ENCODE data around the gene VWA8. TPM values are rescaled to one million over a fixed set of nuclear protein-coding genes. Genes with fewer than 3 reads are reported as not detected.
"Not testable (repeated sequence)": the region's sequence is repeated elsewhere in the genome, so short reads cannot be mapped to it uniquely, and the experiment has no call there.

VWA8 gene
- total RNA-seq, 4 donors from 2014 or later, result 12.0 to 34.0 (median 16.6) TPM

DNA sequence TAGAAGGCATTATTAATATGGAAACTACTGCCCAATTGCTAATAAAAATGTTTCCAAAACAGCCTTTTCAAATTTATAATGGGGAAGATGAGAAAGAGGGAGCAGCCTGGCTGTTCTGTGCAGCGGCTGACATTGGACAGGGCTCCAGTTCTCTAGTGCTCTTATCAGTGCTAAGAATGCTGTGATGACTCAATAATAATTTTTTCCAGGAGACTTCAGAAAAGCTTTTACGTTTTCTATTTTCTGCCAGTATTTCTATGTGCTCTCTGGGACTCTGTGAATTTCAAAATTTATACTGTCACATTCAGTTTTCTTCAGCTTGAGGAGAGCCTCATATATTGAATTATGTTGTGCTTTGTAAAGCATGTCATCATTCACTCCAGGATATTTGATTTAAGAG lies 209.6 kb downstream of the VWA8 start:
- TF ChIP-seq EP300 (IDR thresholded peaks at IDR 0.05) (no peak), POLR2AphosphoS5 (IDR thresholded peaks at IDR 0.05) (no peak), POLR2A (IDR thresholded peaks at IDR 0.05) (no peak)
- TF ChIP-seq, protein P1, sequence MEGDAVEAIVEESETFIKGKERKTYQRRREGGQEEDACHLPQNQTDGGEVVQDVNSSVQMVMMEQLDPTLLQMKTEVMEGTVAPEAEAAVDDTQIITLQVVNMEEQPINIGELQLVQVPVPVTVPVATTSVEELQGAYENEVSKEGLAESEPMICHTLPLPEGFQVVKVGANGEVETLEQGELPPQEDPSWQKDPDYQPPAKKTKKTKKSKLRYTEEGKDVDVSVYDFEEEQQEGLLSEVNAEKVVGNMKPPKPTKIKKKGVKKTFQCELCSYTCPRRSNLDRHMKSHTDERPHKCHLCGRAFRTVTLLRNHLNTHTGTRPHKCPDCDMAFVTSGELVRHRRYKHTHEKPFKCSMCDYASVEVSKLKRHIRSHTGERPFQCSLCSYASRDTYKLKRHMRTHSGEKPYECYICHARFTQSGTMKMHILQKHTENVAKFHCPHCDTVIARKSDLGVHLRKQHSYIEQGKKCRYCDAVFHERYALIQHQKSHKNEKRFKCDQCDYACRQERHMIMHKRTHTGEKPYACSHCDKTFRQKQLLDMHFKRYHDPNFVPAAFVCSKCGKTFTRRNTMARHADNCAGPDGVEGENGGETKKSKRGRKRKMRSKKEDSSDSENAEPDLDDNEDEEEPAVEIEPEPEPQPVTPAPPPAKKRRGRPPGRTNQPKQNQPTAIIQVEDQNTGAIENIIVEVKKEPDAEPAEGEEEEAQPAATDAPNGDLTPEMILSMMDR (IDR thresholded peaks at IDR 0.05), result no peak
- Histone ChIP-seq H3K36me3 (peaks cover 5% of the 10 kb centered on the region), H3K27me3 (no peaks in the 10 kb centered on the region), H3K9me3 (no peaks in the 10 kb centered on the region), H3K4me1 (no peaks in the 10 kb centered on the region), H3K27ac (no peak overlapping the region), H3K4me3 (no peak overlapping the region)
- DNase-seq (ENCODE audit: low spot score in 2 of 2), result no peak
- 65% methylated on average over 2 of the region's 2 CpGs for WGBS

DNA sequence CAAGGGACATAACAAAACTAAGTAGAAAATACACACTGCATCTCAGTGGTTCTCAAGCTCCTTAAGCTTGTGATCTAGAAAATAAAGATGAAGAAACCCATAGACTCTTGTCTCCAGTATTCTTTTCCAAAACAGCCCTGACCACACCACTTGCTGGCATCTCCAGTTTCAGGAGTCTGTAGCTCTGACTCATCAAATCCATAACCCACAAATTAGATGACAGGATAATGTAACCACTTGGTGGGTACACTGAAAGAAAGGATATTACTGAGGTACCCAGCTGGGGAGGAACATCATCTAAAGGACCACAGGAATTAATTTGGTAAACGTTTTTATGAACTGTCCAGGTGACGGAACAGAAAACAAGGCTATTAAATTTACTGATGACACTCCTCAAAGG lies 214.7 kb downstream of the VWA8 start:
- no peaks in the 10 kb centered on the region for H3K4me1 ChIP-seq
- H3K9me3 ChIP-seq, result no peaks in the 10 kb centered on the region
- H3K4me3 ChIP-seq, result no peak overlapping the region
- WGBS, result 82% methylated on average over 2 of the region's 2 CpGs
- peaks cover 5% of the 10 kb centered on the region for H3K36me3 ChIP-seq
- no peak overlapping the region for H3K27ac ChIP-seq
- TF ChIP-seq, protein P1 (IDR thresholded peaks at IDR 0.05), result no peak
- TF ChIP-seq POLR2AphosphoS5 (IDR thresholded peaks at IDR 0.05), result no peak
- TF ChIP-seq EP300 (IDR thresholded peaks at IDR 0.05), result no peak
- no peak for TF ChIP-seq POLR2A (IDR thresholded peaks at IDR 0.05)
- H3K27me3 ChIP-seq, result no peaks in the 10 kb centered on the region
- no peak for DNase-seq (ENCODE audit: low spot score in 2 of 2)

DNA sequence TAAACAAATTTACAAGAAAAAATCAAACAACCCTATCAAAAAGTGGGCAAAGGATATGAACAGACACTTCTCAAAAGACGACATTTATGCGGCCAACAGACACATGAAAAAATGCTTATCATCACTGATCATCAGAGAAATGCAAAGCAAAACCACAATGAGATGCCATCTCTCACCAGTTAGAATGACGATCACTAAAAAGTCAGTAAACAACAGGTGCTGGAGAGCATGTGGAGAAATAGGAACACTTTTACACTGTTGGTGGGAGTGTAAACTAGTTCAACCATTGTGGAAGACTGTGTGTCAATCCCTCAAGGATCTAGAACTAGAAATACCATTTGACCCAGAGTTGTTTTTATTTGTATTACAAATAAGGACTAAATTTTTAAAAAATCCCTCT lies 215.4 kb downstream of the VWA8 start:
- not testable (repeated sequence) for H3K27me3 ChIP-seq; H3K27ac ChIP-seq; H3K36me3 ChIP-seq; H3K4me3 ChIP-seq; DNase-seq (ENCODE audit: low spot score in 2 of 2); H3K9me3 ChIP-seq; H3K4me1 ChIP-seq
- WGBS, result 91% methylated on average over 3 of the region's 3 CpGs

DNA sequence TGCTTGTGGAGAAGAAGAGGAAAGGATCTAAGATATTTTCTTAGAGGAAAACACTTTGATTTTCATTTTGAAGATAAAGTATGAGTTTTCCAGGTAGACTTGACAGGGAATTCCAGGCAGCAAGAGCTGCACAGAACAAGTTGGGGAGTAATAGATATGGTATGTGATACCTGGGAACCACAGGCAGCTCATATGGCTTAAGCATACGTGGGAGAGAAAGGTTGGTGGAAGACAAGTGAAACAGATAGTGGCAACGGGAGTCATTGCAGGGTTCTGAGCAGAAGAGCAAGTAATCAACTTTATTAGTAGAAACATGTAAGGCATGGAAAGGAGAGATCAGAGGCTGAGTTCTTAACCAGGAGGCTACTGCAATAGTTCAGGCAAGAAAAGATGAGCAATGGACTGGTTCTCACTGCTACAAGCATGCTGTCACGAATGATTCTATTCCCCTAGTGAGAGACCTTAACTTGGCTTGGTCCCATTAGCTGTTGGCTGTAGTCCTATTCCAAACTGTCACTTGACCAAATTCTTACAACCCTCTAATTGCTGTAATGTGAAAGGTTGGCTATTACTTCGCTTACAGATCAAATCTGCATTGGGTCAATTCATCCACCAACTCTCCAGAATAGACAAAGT lies 217.9 kb downstream of the VWA8 start:
- Histone ChIP-seq H3K9me3 (no peaks in the 10 kb centered on the region), H3K4me3 (no peak overlapping the region), H3K27me3 (no peaks in the 10 kb centered on the region), H3K27ac (no peak overlapping the region), H3K36me3 (no peaks in the 10 kb centered on the region), H3K4me1 (no peaks in the 10 kb centered on the region)
- 81% methylated on average over 4 of the region's 4 CpGs for WGBS
- DNase-seq (ENCODE audit: low spot score in 2 of 2), result no peak
- TF ChIP-seq, protein P1 (IDR thresholded peaks at IDR 0.05), result no peak
- TF ChIP-seq POLR2A (IDR thresholded peaks at IDR 0.05) (no peak), EP300 (IDR thresholded peaks at IDR 0.05) (no peak), POLR2AphosphoS5 (IDR thresholded peaks at IDR 0.05) (no peak)

DNA sequence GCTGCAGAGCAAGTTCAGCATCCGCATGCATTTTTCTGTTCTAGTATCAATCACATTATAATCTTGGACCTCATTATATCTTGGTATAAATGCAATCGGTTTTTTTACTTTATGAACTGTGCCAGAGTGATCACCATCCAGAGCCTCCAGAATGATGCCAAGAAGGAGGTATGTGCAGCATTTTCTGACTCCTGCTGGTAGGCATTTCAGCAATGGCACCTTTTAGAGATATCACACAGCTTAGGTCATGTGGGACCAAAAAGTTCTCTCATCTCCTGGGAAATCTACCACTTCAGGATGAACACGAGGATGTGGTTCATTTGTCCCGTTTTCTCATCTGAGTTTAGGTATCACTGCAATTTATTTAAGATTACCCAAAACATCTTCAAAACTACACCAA lies 220.4 kb downstream of the VWA8 start:
- no peak for DNase-seq (ENCODE audit: low spot score in 2 of 2)
- WGBS, result 94% methylated on average over 4 of the region's 4 CpGs
- no peak overlapping the region for H3K4me3 ChIP-seq
- no peak overlapping the region for H3K27ac ChIP-seq
- no peaks in the 10 kb centered on the region for H3K4me1 ChIP-seq
- no peaks in the 10 kb centered on the region for H3K36me3 ChIP-seq
- no peaks in the 10 kb centered on the region for H3K9me3 ChIP-seq
- H3K27me3 ChIP-seq, result no peaks in the 10 kb centered on the region
- TF ChIP-seq POLR2A (IDR thresholded peaks at IDR 0.05), result no peak
- TF ChIP-seq EP300 (IDR thresholded peaks at IDR 0.05), result no peak
- TF ChIP-seq, protein P1 (IDR thresholded peaks at IDR 0.05), result no peak
- TF ChIP-seq POLR2AphosphoS5 (IDR thresholded peaks at IDR 0.05), result no peak
